ENCODE measurements around the gene UBL3.

UBL3 gene

DNA sequence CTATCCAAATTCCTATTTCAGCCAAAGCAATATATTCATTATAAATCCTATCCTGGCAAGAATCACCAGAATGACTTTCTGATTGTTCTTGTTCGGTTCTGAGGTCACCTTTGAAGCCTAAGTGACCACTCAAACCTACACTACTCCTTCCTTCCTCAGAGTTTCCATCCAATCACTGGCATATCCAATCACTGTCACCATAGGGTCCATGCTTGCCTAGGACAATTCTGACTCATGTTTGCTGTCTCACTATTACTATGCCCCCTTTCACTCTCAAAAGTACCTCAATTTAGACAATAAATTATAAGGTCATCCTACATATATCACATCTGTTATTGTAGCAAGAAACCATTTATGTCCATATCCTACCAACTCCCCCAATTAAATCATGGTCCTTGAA is 58.9 kb downstream of the UBL3 start:
- TF ChIP-seq, protein P1, sequence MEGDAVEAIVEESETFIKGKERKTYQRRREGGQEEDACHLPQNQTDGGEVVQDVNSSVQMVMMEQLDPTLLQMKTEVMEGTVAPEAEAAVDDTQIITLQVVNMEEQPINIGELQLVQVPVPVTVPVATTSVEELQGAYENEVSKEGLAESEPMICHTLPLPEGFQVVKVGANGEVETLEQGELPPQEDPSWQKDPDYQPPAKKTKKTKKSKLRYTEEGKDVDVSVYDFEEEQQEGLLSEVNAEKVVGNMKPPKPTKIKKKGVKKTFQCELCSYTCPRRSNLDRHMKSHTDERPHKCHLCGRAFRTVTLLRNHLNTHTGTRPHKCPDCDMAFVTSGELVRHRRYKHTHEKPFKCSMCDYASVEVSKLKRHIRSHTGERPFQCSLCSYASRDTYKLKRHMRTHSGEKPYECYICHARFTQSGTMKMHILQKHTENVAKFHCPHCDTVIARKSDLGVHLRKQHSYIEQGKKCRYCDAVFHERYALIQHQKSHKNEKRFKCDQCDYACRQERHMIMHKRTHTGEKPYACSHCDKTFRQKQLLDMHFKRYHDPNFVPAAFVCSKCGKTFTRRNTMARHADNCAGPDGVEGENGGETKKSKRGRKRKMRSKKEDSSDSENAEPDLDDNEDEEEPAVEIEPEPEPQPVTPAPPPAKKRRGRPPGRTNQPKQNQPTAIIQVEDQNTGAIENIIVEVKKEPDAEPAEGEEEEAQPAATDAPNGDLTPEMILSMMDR (IDR thresholded peaks at IDR 0.05; ENCODE audit: borderline replicate concordance, insufficient read depth, low read depth, low read length): no peak
- no peak overlapping the region for H3K4me3 ChIP-seq (ENCODE audit: low read depth, low read length)

DNA sequence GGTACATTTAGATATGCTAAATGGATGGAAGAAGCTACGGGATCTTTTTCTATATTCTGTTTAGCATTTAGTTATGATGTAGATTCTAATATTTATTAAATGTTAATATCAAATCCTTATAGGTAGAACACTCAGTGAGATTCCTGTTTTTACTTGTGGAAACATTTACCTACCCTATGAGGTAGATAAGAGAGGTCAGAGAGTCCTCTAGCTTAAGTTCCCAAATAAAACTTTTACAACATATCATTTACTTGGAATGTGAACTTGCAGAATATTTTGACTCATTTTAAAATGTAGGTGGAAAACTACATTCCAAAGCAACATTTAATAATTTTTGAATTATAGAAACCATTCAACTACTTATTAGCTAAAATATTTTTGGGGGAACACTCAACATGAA is 63.7 kb downstream of the UBL3 start:
- H3K4me3 ChIP-seq (ENCODE audit: low read depth, low read length): no peak overlapping the region
- TF ChIP-seq, protein P1 (IDR thresholded peaks at IDR 0.05; ENCODE audit: borderline replicate concordance, insufficient read depth, low read depth, low read length): no peak

DNA sequence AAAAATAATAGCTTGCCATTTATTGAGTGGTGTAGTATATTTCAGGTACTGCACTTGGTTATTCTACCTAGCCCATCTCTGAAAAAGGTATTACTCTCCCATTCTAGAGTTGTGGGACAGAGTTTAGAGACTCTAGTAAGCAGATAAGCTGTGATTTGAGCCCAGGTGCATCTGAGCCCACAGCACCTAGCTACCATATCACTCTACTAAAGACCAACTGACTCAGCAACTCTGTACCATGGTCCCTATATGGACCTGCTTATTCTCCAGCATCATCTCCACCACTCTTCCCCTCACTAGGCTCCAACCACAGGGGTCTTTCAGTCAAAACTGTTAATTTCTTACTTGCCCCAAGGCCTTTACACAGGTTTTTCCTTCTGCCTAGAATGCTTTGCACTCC is 64.4 kb downstream of the UBL3 start:
- H3K4me3 ChIP-seq (ENCODE audit: low read depth, low read length): no peak overlapping the region
- TF ChIP-seq, protein P1 (IDR thresholded peaks at IDR 0.05; ENCODE audit: borderline replicate concordance, insufficient read depth, low read depth, low read length): no peak

DNA sequence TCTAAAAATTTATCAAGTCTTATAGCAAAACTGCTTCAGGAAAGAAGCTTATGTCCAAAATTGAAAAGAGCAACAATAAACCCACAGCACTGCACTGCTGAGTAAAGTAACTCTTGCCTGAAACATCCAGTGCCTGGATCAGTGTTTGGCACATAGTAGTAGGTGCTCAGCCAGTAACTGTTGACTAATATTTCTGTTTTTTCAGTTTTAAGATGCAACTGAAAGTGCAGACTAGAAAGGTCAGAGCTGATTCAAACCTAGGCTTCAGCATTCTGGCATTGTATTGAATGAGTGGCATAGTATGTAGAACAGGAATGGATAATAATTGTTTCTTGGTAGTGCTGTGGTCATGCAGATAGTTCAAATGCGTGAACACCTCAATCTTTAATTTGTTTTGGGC is 67.6 kb downstream of the UBL3 start:
- TF ChIP-seq, protein P1 (IDR thresholded peaks at IDR 0.05; ENCODE audit: borderline replicate concordance, insufficient read depth, low read depth, low read length): no peak
- no peak overlapping the region for H3K4me3 ChIP-seq (ENCODE audit: low read depth, low read length)

DNA sequence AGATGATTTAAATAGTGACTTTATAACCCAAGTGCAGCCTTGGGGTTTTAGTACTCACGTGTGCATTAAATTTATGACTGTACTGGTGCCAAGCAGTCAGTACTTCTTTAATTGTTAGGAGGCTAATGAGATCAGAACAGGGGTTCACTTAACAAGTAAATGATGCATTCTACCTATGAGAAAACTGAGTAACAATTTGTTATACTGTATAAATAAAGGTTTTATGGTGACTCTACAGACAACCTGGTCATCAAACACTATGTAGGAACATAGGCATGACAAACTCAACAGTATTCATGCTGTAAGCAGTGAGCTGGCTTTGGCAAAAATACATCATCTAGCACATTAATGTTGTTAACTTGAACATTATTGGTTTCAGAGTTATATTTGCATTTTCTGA is 75.6 kb downstream of the UBL3 start:
- H3K4me3 ChIP-seq (ENCODE audit: low read depth, low read length): no peak overlapping the region
- TF ChIP-seq, protein P1 (IDR thresholded peaks at IDR 0.05; ENCODE audit: borderline replicate concordance, insufficient read depth, low read depth, low read length): no peak

DNA sequence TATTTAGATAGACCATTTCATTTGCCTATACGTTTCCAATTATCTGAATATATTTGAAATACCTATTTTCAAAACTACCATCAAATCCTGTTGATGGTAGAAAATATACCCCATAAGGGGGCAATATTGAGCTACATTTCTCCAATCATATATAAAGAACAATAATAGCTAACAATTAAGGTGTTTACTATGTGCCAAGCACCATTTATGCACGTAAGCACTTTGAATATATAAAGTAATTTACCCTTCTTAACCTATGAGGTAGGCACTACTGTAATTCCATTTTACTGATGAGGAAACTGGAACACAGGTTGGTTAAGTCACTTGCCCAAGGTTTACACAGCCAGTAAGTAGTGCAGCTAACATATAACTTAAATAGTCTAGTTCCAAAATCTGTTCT is 79.2 kb downstream of the UBL3 start:
- TF ChIP-seq, protein P1 (IDR thresholded peaks at IDR 0.05; ENCODE audit: borderline replicate concordance, insufficient read depth, low read depth, low read length): no peak
- H3K4me3 ChIP-seq (ENCODE audit: low read depth, low read length): no peak overlapping the region

DNA sequence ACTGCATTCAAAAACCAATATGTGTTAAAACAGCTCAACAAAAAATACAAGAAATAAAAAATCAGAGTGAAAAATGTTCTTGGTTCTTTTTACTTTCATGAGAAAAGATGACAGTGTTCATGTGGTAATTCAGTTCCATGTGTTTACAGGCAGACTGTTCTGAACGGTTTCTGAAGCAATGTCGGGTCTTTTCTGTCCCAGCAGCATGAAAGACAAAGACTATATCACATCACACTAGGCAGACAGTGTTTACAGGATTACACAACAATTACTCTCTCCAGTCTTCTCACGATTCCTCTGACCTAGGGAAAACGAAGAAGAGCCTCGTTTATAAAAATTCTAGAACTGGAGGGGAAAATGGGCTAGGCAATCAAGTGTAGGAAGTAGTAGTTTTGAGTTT is 83.4 kb downstream of the UBL3 start:
- H3K4me3 ChIP-seq (ENCODE audit: low read depth, low read length): no peak overlapping the region
- TF ChIP-seq, protein P1 (IDR thresholded peaks at IDR 0.05; ENCODE audit: borderline replicate concordance, insufficient read depth, low read depth, low read length): no peak
